HepG2 (cell line): ENCODE data around the gene MGST1. TPM values are rescaled to one million over a fixed set of nuclear protein-coding genes. Genes with fewer than 3 reads are reported as not detected.

Source experiments
- ATAC-seq: fragments of 200-7000 bp; cut with Tn5 transposase; 3 replicates; pipeline ENCODE4 v1.9.1; 2020; ENCODE audit warnings: mild to moderate bottlenecking, moderate library complexity
- BruUV-seq: library from RNA; stranded (reverse); fragments of 400-500 nt; replicated peaks from 2 replicates; lab custom pipeline; 2021; lab: Mats Ljungman, UMichigan
- CTCF ChIA-PET: fragments of 300-600 bp; formaldehyde crosslinking; extraction: SDS; loops from one replicate; lab custom pipeline; 2021; ENCODE audit warnings: low total read pairs, inconsistent platforms, low intra/inter-chr PET ratio; lab: Yijun Ruan, JAX
- POLR2A ChIA-PET: fragments of 350-600 bp; sonication (Branson Sonifier 250); formaldehyde crosslinking; loops from one replicate; lab custom pipeline; 2020; ENCODE audit warnings: antibody characterized with exemption, inconsistent platforms; lab: Yijun Ruan, JAX
- DNase-seq: peaks from one replicate; pipeline ENCODE4 v3.0.0-alpha.2; 2015; ENCODE audit warnings: low spot score
- FAIRE-seq: peaks from 3 replicates; lab custom pipeline; 2011; peaks lifted over from hg19 to GRCh38; lab: Jason Lieb, UNC
- H2AFZ ChIP-seq: one replicate; pipeline ENCODE4 v1.6.1; 2011; ENCODE audit warnings: low read length, inconsistent platforms
- H3K27ac ChIP-seq: fragments of 300-600 bp; 3 replicates; pipeline ENCODE4 v1.8.0; 2011; ENCODE audit warnings: mixed run types, mild to moderate bottlenecking, mixed read lengths, low read length, inconsistent platforms; ENCODE audit not compliant: insufficient read depth; ENCODE audit errors: extremely low read length
- H3K27me3 ChIP-seq, 2 experiments: fragments of 200-600 bp in 1 of 2; 2 replicates in 1 of 2; 3 replicates in 1 of 2; pipeline versions ENCODE4 v1.6.0 to v1.8.0; 2011; ENCODE audit warnings: low read length in 2 of 2, mild to moderate bottlenecking in 2 of 2, moderate library complexity in 2 of 2, inconsistent platforms in 1 of 2; ENCODE audit not compliant: insufficient read depth in 2 of 2, control insufficient read depth in 1 of 2
- H3K36me3 ChIP-seq, 2 experiments: fragments of 200-600 bp in 1 of 2; replicated peaks in 1 of 2; 2 replicates in 1 of 2; 3 replicates in 1 of 2; pipeline versions ENCODE4 v1.5.1 to v1.8.0; 2011; ENCODE audit warnings: low read length in 2 of 2, inconsistent platforms in 1 of 2; ENCODE audit not compliant: insufficient read depth in 2 of 2, control insufficient read depth in 1 of 2
- H3K4me1 ChIP-seq: 2 replicates; pipeline ENCODE4 v1.5.1; 2012; ENCODE audit warnings: low read length, inconsistent platforms; ENCODE audit not compliant: insufficient read depth
- H3K4me2 ChIP-seq: 2 replicates; pipeline ENCODE4 v1.6.0; 2011; ENCODE audit warnings: low read depth, low read length, inconsistent platforms
- H3K4me3 ChIP-seq, 3 experiments: fragments of 200-600 bp in 1 of 3; sonication (generic), shearing (Covaris generic) in 1 of 3; replicated peaks in 1 of 3; 2 replicates each; pipeline ENCODE4 v1.5.1; 2011 to 2016; ENCODE audit warnings: low read length in 3 of 3, inconsistent platforms in 2 of 3, low read depth in 2 of 3, mild to moderate bottlenecking in 2 of 3, control low read depth in 1 of 3, mixed read lengths in 1 of 3; ENCODE audit not compliant: insufficient read depth in 1 of 3
- H3K79me2 ChIP-seq: one replicate; pipeline ENCODE4 v1.6.1; 2011; ENCODE audit warnings: low read length, inconsistent platforms; ENCODE audit not compliant: insufficient read depth
- H3K9ac ChIP-seq: 2 replicates; pipeline ENCODE4 v1.6.0; 2011; ENCODE audit warnings: mild to moderate bottlenecking, low read depth, low read length, inconsistent platforms; ENCODE audit not compliant: insufficient read depth
- H3K9me3 ChIP-seq: 2 replicates; pipeline ENCODE4 v1.5.1; 2012; ENCODE audit warnings: mild to moderate bottlenecking, low read length
- H4K20me1 ChIP-seq: 2 replicates; pipeline ENCODE4 v1.6.0; 2011; ENCODE audit warnings: inconsistent platforms, mild to moderate bottlenecking, low read length, moderate library complexity; ENCODE audit not compliant: insufficient read depth
- RBM22 ChIP-seq: fragments of 200-400 bp; formaldehyde crosslinking; optimal IDR thresholded peaks from 2 replicates; pipeline ENCODE3; 2017; ENCODE audit warnings: mild to moderate bottlenecking, low read length, moderate library complexity
- RXRA ChIP-seq: sonication (generic); formaldehyde crosslinking; IDR thresholded peaks from 2 replicates; pipeline ENCODE4 v1.5.1; 2020; ENCODE audit warnings: missing genetic modification reagents
- ZEB1 ChIP-seq: IDR thresholded peaks from 2 replicates; pipeline ENCODE4 v1.6.1; 2012; ENCODE audit warnings: mild to moderate bottlenecking, low read depth, inconsistent platforms; ENCODE audit not compliant: insufficient replicate concordance
- WGBS: methylation state at CpG from one replicate; pipeline ENCODE4 v1.1.6; 2017; ENCODE audit warnings: low lambda C conversion rate; 5-methylcytosine and 5-hydroxymethylcytosine counted together
- in situ Hi-C: cut with HindIII; loops from 2 replicates; pipeline ENCODE4 v1.10.0; 2017; ENCODE audit warnings: low pct_unique_long_range_greater_than_20kb; ENCODE audit not compliant: extremely low pct_ligation_motif_present
- intact Hi-C: fragments of 100-400 bp; cut with micrococcal nuclease; formaldehyde crosslinking; loops from one replicate; pipeline ENCODE4 v1.10.0; 2022; ENCODE audit not compliant: unreplicated experiment
- polyA plus RNA-seq, 8 experiments: library from polyadenylated mRNA; depleted of rRNA in 3 of 8; stranded (reverse) in 7 of 8; unstranded in 1 of 8; fragments of >200 nt; fragmentation: Illumina TruSeq in 4 of 8; extraction: Trizol in 4 of 8; gene quantifications; 2 replicates each; pipeline versions ENCODE4 v1.2.1 to v1.2.3, GENCODE V29; 2011 to 2016; ENCODE audit warnings: low read depth in 4 of 8, missing spikeins in 1 of 8, mixed read lengths in 1 of 8; ENCODE audit not compliant: insufficient read depth in 1 of 8
- total RNA-seq, 5 experiments: library from RNA; depleted of rRNA; stranded (reverse); fragments of >200 nt; fragmentation: Illumina TruSeq; extraction: Trizol; gene quantifications; 2 replicates each; pipeline ENCODE4 v1.2.3, GENCODE V29; 2016; ENCODE audit warnings: low read depth in 1 of 5
- TF ChIP-seq, protein P1 (sequence below): conservative IDR thresholded peaks from 2 replicates; pipeline ENCODE4 v1.6.1; 2018; ENCODE audit warnings: missing genetic modification reagents

The MGST1 gene
- total and polyA plus RNA-seq, 2 of the 13 experiments (the other 11 are each of a cell fraction or from before 2014, with no cell fraction given) = 119 to 152 TPM

DNA sequence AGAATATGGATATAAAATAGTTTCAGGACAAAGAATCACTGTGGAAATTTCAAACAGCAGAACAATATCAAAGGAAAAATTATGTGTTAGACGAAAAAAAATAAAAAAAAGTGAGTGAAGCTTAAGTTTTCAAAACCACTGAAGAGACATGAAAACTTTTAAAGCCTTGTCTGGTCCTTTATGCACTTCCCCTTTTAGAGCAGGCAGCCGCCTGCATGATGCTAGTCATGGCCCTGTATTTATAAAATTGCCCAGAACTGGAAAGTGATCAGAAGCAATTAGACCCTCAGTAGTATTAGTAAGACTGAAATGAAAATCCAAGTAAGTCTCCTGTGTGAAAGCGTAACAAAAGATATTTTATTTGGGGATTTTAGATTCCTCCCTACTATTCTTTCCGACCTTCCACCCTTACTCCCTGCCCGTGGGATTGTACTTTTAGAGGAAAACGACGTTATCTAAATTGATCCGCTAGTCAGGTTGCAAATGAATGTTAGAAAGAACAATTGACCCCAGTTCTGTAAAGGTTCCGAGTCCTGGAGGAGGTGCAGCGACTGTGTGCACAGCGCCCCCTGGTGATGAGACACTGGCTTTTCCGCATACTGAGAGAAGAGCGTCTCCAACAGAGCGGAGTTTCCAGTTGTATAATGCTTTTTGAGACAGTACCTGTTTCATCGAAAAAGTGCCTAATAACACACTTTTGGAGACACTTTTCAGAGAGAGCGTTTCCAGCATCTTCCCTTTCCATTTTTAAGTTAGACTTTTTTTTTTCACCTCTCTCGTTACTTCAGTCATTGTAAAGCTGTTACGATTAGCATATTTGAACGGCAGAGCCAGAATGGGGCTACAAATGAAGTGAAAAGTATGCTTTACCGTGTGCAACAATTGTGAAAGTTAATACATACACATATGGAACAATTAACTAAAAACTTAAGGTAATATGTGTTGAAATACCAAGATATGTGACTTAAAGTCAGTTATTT lies 12.4 kb downstream of the MGST1 start (continued):
- TF ChIP-seq, protein P1, sequence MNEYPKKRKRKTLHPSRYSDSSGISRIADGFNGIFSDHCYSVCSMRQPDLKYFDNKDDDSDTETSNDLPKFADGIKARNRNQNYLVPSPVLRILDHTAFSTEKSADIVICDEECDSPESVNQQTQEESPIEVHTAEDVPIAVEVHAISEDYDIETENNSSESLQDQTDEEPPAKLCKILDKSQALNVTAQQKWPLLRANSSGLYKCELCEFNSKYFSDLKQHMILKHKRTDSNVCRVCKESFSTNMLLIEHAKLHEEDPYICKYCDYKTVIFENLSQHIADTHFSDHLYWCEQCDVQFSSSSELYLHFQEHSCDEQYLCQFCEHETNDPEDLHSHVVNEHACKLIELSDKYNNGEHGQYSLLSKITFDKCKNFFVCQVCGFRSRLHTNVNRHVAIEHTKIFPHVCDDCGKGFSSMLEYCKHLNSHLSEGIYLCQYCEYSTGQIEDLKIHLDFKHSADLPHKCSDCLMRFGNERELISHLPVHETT (CRISPR knock-in tag) = no peak
- TF ChIP-seq ZEB1 = no peak
- TF ChIP-seq, all 625 proteins: peak for 14

DNA sequence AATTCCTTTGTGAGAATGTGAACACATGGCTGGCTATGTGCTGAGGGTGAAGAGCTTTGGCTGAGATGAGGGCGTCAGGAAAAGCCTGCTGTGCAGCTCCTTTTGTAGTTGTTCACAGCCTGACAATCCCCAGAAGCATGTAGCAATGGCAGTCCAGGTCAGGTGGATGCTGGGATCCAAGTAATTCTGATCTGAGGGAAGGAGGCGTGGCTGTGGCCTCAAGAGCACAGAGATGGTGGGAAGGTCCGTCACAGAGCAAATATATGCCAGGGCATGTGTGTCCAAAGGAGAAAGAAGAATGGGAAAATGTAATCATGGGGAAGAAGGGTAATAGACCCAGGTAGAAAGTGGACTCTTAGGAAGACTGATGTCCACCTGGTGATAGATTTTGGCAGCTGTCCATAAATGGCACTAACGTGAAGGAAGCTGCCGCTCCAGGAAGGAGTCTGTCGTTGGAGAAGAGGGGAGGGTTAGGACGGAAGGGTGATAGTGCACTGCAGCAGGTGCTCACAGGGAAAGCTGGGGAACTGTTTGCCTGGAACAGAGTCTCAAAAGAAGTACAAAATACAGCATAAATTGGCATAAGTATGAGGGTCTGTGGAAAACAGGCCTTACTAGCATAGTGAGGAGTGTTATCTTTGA lies 13.8 kb downstream of the MGST1 start:
- no TSS peak for BruUV-seq
- in situ Hi-C loops (loop anchor here (5.0 kb wide), 1 partner anchor 194 kb away; no protein-coding TSS in a partner anchor), intact Hi-C loops (no loop called here)
- no peak for FAIRE-seq
- Histone ChIP-seq H4K20me1 (no peaks in the 10 kb centered on the region), H2AFZ (no peak overlapping the region), H3K36me3 (peaks cover 1 to 44% of the 10 kb centered on the region in 2 experiments; a peak in 3 of 5 replicates), H3K79me2 (no peaks in the 10 kb centered on the region), H3K27me3 (no peaks in the 10 kb centered on the region), H3K9me3 (no peaks in the 10 kb centered on the region), H3K9ac (no peak overlapping the region), H3K4me2 (no peak overlapping the region), H3K4me3 (no peak overlapping the region), H3K27ac (no peak overlapping the region), H3K4me1 (0 out of 2 replicates have a peak, but pooled peaks cover 8% of the 10 kb centered on the region)
- POLR2A ChIA-PET = no interaction called here
- no peak for ATAC-seq
- CTCF ChIA-PET = interaction anchor here (2.4 kb wide), 1 partner anchor 196 kb away, joined by 14 read pairs; no protein-coding TSS in a partner anchor
- TF ChIP-seq RXRA (no peak), RBM22 (peak; percentile 17)
- DNase-seq = no peak
- WGBS = 94% methylated on average over 7 of the region's 7 CpGs
